Spleen (tissue), 11 donors: ENCODE measurements around the gene PLEKHN1. TPM values are rescaled to one million over a fixed set of nuclear protein-coding genes. Genes with fewer than 3 reads are reported as not detected.
A peak's percentile ranks its signal among the peaks of the same experiment; 100 is the strongest.
"Not testable (repeated sequence)": the region's sequence is repeated elsewhere in the genome, so short reads cannot be mapped to it uniquely, and the experiment has no call there.

Experiments
- DNase-seq: peaks from one replicate; pipeline ENCODE4 v3.0.0-alpha.2; 2020
- H3K27ac ChIP-seq, 8 donors: fragments of 200-600 bp; sonication (generic) in 7 of 8; 1 replicate in 4 of 8; 2 replicates in 4 of 8; pipeline versions ENCODE4 v1.5.0 to v1.8.0; 2016 to 2021; ENCODE audit warnings: inconsistent platforms in 4 of 8, mild to moderate bottlenecking in 4 of 8, moderate library complexity in 1 of 8
- H3K27me3 ChIP-seq, 7 donors: fragments of 200-600 bp; sonication (generic) in 6 of 7; replicated peaks in 1 of 7; 1 replicate in 4 of 7; 2 replicates in 3 of 7; pipeline versions ENCODE4 v1.5.0 to v1.8.0; 2016 to 2021; ENCODE audit warnings: inconsistent platforms in 3 of 7, mild to moderate bottlenecking in 1 of 7
- H3K36me3 ChIP-seq, 6 donors: fragments of 200-600 bp; sonication (generic) in 5 of 6; 1 replicate in 4 of 6; 2 replicates in 2 of 6; pipeline versions ENCODE4 v1.5.0 to v1.8.0; 2016 to 2021; ENCODE audit warnings: inconsistent platforms in 2 of 6
- H3K4me1 ChIP-seq, 6 donors: fragments of 200-600 bp; sonication (generic) in 5 of 6; 1 replicate in 3 of 6; 2 replicates in 3 of 6; pipeline versions ENCODE4 v1.5.0 to v1.8.0; 2016 to 2021; ENCODE audit warnings: inconsistent platforms in 3 of 6
- H3K4me3 ChIP-seq, 8 donors: fragments of 200-600 bp; sonication (generic) in 7 of 8; 1 replicate in 4 of 8; 2 replicates in 4 of 8; pipeline versions ENCODE4 v1.5.0 to v1.8.0; 2016 to 2021; ENCODE audit warnings: inconsistent platforms in 4 of 8, mild to moderate bottlenecking in 4 of 8, moderate library complexity in 2 of 8
- H3K9me3 ChIP-seq, 8 donors: fragments of 200-600 bp; sonication (generic) in 7 of 8; 1 replicate in 4 of 8; 2 replicates in 4 of 8; pipeline versions ENCODE4 v1.5.0 to v1.8.0; 2016 to 2021; ENCODE audit warnings: inconsistent platforms in 4 of 8
- CTCF ChIP-seq, 11 experiments: fragments of 200-600 bp in 7 of 11; fragments of 450-650 bp in 4 of 11; sonication (generic) in 4 of 11; IDR thresholded peaks in 8 of 11; conservative IDR thresholded peaks in 3 of 11; 1 replicate in 7 of 11; 2 replicates in 4 of 11; pipeline versions ENCODE4 v1.4.0 to v1.8.0; 2016 to 2021; ENCODE audit warnings: antibody characterized with exemption in 11 of 11, inconsistent platforms in 4 of 11, mild to moderate bottlenecking in 1 of 11
- POLR2A ChIP-seq, 3 donors: fragments of 450-650 bp; IDR thresholded peaks; one replicate each; pipeline ENCODE4 v1.5.1; 2017; ENCODE audit warnings: antibody characterized with exemption in 3 of 3, mild to moderate bottlenecking in 1 of 3
- POLR2AphosphoS5 ChIP-seq, 3 donors: sonication (generic); formaldehyde crosslinking; IDR thresholded peaks; one replicate each; pipeline ENCODE4 v1.5.1; 2017; ENCODE audit warnings: antibody characterized with exemption in 3 of 3
- WGBS, 5 donors: extraction: QIAGEN DNeasy Blood & Tissue Kit in 3 of 5; methylation state at CpG; one replicate each; pipeline versions ENCODE4 v1.1.5 to v1.1.7; 2013 to 2018; 5-methylcytosine and 5-hydroxymethylcytosine counted together
- intact Hi-C: fragments of 100-400 bp; cut with DNase I; formaldehyde crosslinking; loops from one replicate; pipeline ENCODE4 v1.15.0; 2023; ENCODE audit warnings: low total_unique reads
- polyA plus RNA-seq, 3 donors: library from polyadenylated mRNA; stranded (reverse); fragments of 200-250 nt; gene quantifications; one replicate each; pipeline ENCODE4 v1.2.1, GENCODE V29; 2013
- total RNA-seq, 7 donors: library from RNA; depleted of rRNA in 3 of 7; stranded (reverse); fragments of >200 nt in 3 of 7; fragmentation: NEBNext Ultra II Directional in 4 of 7; extraction: Animal tissue kit (Norgen Biotek cat#: 25700) in 4 of 7; gene quantifications; one replicate each; pipeline versions ENCODE4 v1.1.0 to v1.2.1, GENCODE V29; 2016 to 2021
- donor health status: healthy with polysubstance abuse.
- donor health status: DM: no; HTN: no; CAD: no; lungs with moderate emphysema.
- donor health status: DM: no; HTN: no; CAD: no.
- donor health status: Bipolar disorder and iron deficiency.
- donor health status: healthy.
- donor health status: DM: no; HTN: no; CAD: no.
- donor health status: DM: yes; HTN: yes; CAD: no.

The PLEKHN1 gene
- total and polyA plus RNA-seq, 10 donors = 0.17 to 2.2 (median 0.95) TPM

GRCh38 chr1:991895-992294, 25.6 kb downstream of the PLEKHN1 start:
- Histone ChIP-seq H3K27ac (no peak overlapping the region), H3K9me3 (peaks cover 0 to 17% (median 11%) of the 10 kb centered on the region in 8 donors), H3K36me3 (no peaks in the 10 kb centered on the region), H3K27me3 (peaks cover 0 to 75% (median 8%) of the 10 kb centered on the region in 7 donors), H3K4me3 (no peak overlapping the region), H3K4me1 (peaks cover 0 to 12% (median under 1%) of the 10 kb centered on the region in 6 donors)
- intact Hi-C loops = no loop called here
- DNase-seq = no peak
- TF ChIP-seq POLR2A (IDR thresholded peaks at IDR 0.05) (no peak), CTCF (IDR thresholded peaks at IDR 0.05 in 8 of 11, conservative IDR thresholded peaks at IDR 0.05 in 3 of 11) (no peak), POLR2AphosphoS5 (IDR thresholded peaks at IDR 0.05) (no peak)
- 92 to 96% (median 95%) methylated on average over 10 of the region's 10 CpGs for WGBS, 5 donors

GRCh38 chr1:992362-992761, 26.1 kb downstream of the PLEKHN1 start:
- intact Hi-C loops = no loop called here
- 66 to 84% (median 75%) methylated on average over 7 of the region's 7 CpGs for WGBS, 5 donors
- TF ChIP-seq CTCF (IDR thresholded peaks at IDR 0.05 in 8 of 11, conservative IDR thresholded peaks at IDR 0.05 in 3 of 11) (no peak), POLR2A (IDR thresholded peaks at IDR 0.05) (no peak), POLR2AphosphoS5 (IDR thresholded peaks at IDR 0.05) (no peak)
- Histone ChIP-seq H3K4me3 (no peak overlapping the region), H3K4me1 (peaks cover 0 to 17% (median 3%) of the 10 kb centered on the region in 6 donors), H3K9me3 (peaks cover 0 to 17% (median 11%) of the 10 kb centered on the region in 8 donors), H3K36me3 (no peaks in the 10 kb centered on the region), H3K27ac (no peak overlapping the region), H3K27me3 (peaks cover 0 to 77% (median 13%) of the 10 kb centered on the region in 7 donors)
- no peak for DNase-seq

- peaks cover 0 to 17% (median 11%) of the 10 kb centered on the region in 8 donors for H3K9me3 ChIP-seq
- no peak overlapping the region for H3K4me3 ChIP-seq
- peaks cover 0 to 28% (median 13%) of the 10 kb centered on the region in 6 donors for H3K4me1 ChIP-seq
- H3K27me3 ChIP-seq = peaks cover 6 to 84% (median 24%) of the 10 kb centered on the region in 7 donors
- no peak for TF ChIP-seq POLR2A (IDR thresholded peaks at IDR 0.05)
- TF ChIP-seq CTCF (IDR thresholded peaks at IDR 0.05 in 8 of 11, conservative IDR thresholded peaks at IDR 0.05 in 3 of 11) = no peak
- TF ChIP-seq POLR2AphosphoS5 (IDR thresholded peaks at IDR 0.05) = no peak
- H3K27ac ChIP-seq = no peak overlapping the region
- DNase-seq = peak; percentile 69
- intact Hi-C loops = no loop called here
- peaks cover 0 to 5% (median 0%) of the 10 kb centered on the region in 6 donors for H3K36me3 ChIP-seq
- WGBS, 5 donors = 57 to 74% (median 68%) methylated on average over 14 to 15 of the region's 15 CpGs
These were observed 27.2 kb downstream of the PLEKHN1 start for GRCh38 chr1:993379-993995.

- H3K27me3 ChIP-seq = peaks cover 6 to 93% (median 34%) of the 10 kb centered on the region in 7 donors
- H3K4me3 ChIP-seq, DNase-seq, H3K36me3 ChIP-seq, H3K27ac ChIP-seq, intact Hi-C loops: not testable (repeated sequence)
- H3K9me3 ChIP-seq = peaks cover 0 to 17% (median 11%) of the 10 kb centered on the region in 8 donors
- peaks cover 4 to 39% (median 23%) of the 10 kb centered on the region in 6 donors for H3K4me1 ChIP-seq
- WGBS, 5 donors = 82 to 90% (median 84%) methylated on average over 6 of the region's 6 CpGs
These were observed 28.3 kb downstream of the PLEKHN1 start for GRCh38 chr1:994546-994945.
